NCI-H2227 (cell line): ENCODE results near the gene EFNA2.

Experiments used
- DNase-seq: peaks from one replicate; lab custom pipeline; 2025; ENCODE audit not compliant: unreplicated experiment; lab: John Stamatoyannopoulos, UW

Gene EFNA2

GRCh38 chr19:1248786-1249297 lies 36.8 kb upstream of the EFNA2 start:
- peak; percentile 87 for DNase-seq

- peak; percentile 93 for DNase-seq
These were observed 36.2 kb upstream of the EFNA2 start for GRCh38 chr19:1249298-1249989.

GRCh38 chr19:1249990-1250436 lies 35.7 kb upstream of the EFNA2 start:
- no peak for DNase-seq

GRCh38 chr19:1250437-1251260 lies 35.0 kb upstream of the EFNA2 start:
- peak; percentile 92 for DNase-seq

- peak; percentile 68 for DNase-seq
These were observed 34.1 kb upstream of the EFNA2 start for GRCh38 chr19:1251330-1252220.

GRCh38 chr19:1252221-1252820 lies 33.4 kb upstream of the EFNA2 start:
- DNase-seq: no peak

GRCh38 chr19:1252821-1253513 lies 32.7 kb upstream of the EFNA2 start:
- no peak for DNase-seq

GRCh38 chr19:1253514-1254080 lies 32.1 kb upstream of the EFNA2 start:
- no peak for DNase-seq

- no peak for DNase-seq
These were observed 31.6 kb upstream of the EFNA2 start for GRCh38 chr19:1254081-1254527.

- DNase-seq: no peak
These were observed 31.0 kb upstream of the EFNA2 start for GRCh38 chr19:1254530-1255185.

- DNase-seq: no peak
These were observed 30.2 kb upstream of the EFNA2 start for GRCh38 chr19:1255186-1256161.

- DNase-seq: no peak
These were observed 28.8 kb upstream of the EFNA2 start for GRCh38 chr19:1256646-1257474.

GRCh38 chr19:1257475-1258162 lies 28.1 kb upstream of the EFNA2 start:
- DNase-seq: no peak

GRCh38 chr19:1258163-1258492 lies 27.5 kb upstream of the EFNA2 start:
- no peak for DNase-seq

- no peak for DNase-seq
These were observed 26.9 kb upstream of the EFNA2 start for GRCh38 chr19:1258707-1259205.

- DNase-seq: peak; percentile 47
These were observed 26.3 kb upstream of the EFNA2 start for GRCh38 chr19:1259206-1259875.
